ENCODE measurements around the gene TPRA1.

- TF ChIP-seq CTCF (IDR thresholded peaks at IDR 0.05 in 2 of 3, conservative IDR thresholded peaks at IDR 0.05 in 1 of 3; ENCODE audit: insufficient read depth in 2 of 3, low read depth in 1 of 3, low read length in 3 of 3) = no peak
- no peak for TF ChIP-seq USF2 (CRISPR knock-in tag; IDR thresholded peaks at IDR 0.05)
- TF ChIP-seq SP1 (CRISPR knock-in tag; IDR thresholded peaks at IDR 0.05) = no peak
- no peak for TF ChIP-seq THRA (IDR thresholded peaks at IDR 0.05)
- no peak for TF ChIP-seq POLR2A (conservative IDR thresholded peaks at IDR 0.05)
- no peak for TF ChIP-seq E2F3 (CRISPR knock-in tag; IDR thresholded peaks at IDR 0.05)
- no peak for TF ChIP-seq POLR2AphosphoS5 (IDR thresholded peaks at IDR 0.05; ENCODE audit: control insufficient read depth, insufficient read depth, low read depth, low read length)
- no peak for TF ChIP-seq ZNF274 (IDR thresholded peaks at IDR 0.05; ENCODE audit: borderline replicate concordance, low read depth, low read length)
- TF ChIP-seq SP2 (IDR thresholded peaks at IDR 0.05; ENCODE audit: extremely low read depth, low read depth, low read length, poor library complexity, severe bottlenecking) = no peak
- no peak for TF ChIP-seq RAD21 (CRISPR knock-in tag; conservative IDR thresholded peaks at IDR 0.05 in 1 of 2, IDR thresholded peaks at IDR 0.05 in 1 of 2)
- no peak for TF ChIP-seq SIN3A (IDR thresholded peaks at IDR 0.05; ENCODE audit: borderline replicate concordance in 2 of 2, control insufficient read depth in 1 of 2, low read depth in 2 of 2, low read length in 2 of 2)
- no peak for TF ChIP-seq BRCA1 (IDR thresholded peaks at IDR 0.05)
- no peak for TF ChIP-seq BRCA1 (CRISPR knock-in tag; IDR thresholded peaks at IDR 0.05)
Measured at GRCh38 chr3:127604035-127604434, 13.5 kb upstream of the TPRA1 start.
